SU-DHL-6 (cell line): Measurements from ENCODE around the gene VPS13D.

Experiments used
- H2AFZ ChIP-seq: fragments of 200-600 bp; sonication (generic); 2 replicates; pipeline ENCODE4 v1.6.1; 2014; ENCODE audit warnings: low read depth, mild to moderate bottlenecking, moderate library complexity, mixed read lengths, antibody characterized with exemption, low read length; ENCODE audit not compliant: severe bottlenecking
- H3F3A ChIP-seq: fragments of 200-600 bp; shearing (Covaris generic); 2 replicates; pipeline ENCODE4 v1.6.0; 2016; ENCODE audit warnings: antibody characterized with exemption, mild to moderate bottlenecking; ENCODE audit not compliant: insufficient read depth
- H3K27ac ChIP-seq: fragments of 200-600 bp; sonication (generic); 2 replicates; pipeline ENCODE4 v1.5.1; 2016; ENCODE audit warnings: low read depth, mild to moderate bottlenecking, low read length, moderate library complexity, mixed read lengths
- H3K27me3 ChIP-seq: fragments of 200-600 bp; sonication (generic), shearing (Covaris generic); 2 replicates; pipeline ENCODE4 v1.6.0; 2014; ENCODE audit warnings: mild to moderate bottlenecking, low read length
- H3K36me3 ChIP-seq: fragments of 200-600 bp; sonication (generic); 2 replicates; pipeline ENCODE4 v1.6.1; 2014; ENCODE audit warnings: mild to moderate bottlenecking, low read length, mixed read lengths
- H3K4me2 ChIP-seq: fragments of 300-600, 200-600 bp; shearing (Covaris generic), sonication (generic); 2 replicates; pipeline ENCODE4 v1.6.0; 2014; ENCODE audit warnings: low read length, low read depth, mild to moderate bottlenecking; ENCODE audit not compliant: poor library complexity, severe bottlenecking
- H3K4me3 ChIP-seq: fragments of 200-600 bp; sonication (generic); 2 replicates; pipeline ENCODE4 v1.5.1; 2014; ENCODE audit warnings: antibody characterized with exemption, low read length, mild to moderate bottlenecking, mixed read lengths; ENCODE audit not compliant: insufficient read depth, poor library complexity, severe bottlenecking
- H3K79me2 ChIP-seq: fragments of 200-600 bp; sonication (generic); 2 replicates; pipeline ENCODE4 v1.6.1; 2014; ENCODE audit warnings: mild to moderate bottlenecking, low read length, moderate library complexity; ENCODE audit not compliant: insufficient read depth
- H3K9ac ChIP-seq: fragments of 200-600 bp; sonication (generic); 2 replicates; pipeline ENCODE4 v1.7.0; 2014; ENCODE audit warnings: mild to moderate bottlenecking, low read length
- H3K9me2 ChIP-seq: fragments of 200-600 bp; sonication (generic); replicated peaks from 2 replicates; pipeline ENCODE4 v1.6.1; 2014; ENCODE audit warnings: low read length; ENCODE audit not compliant: insufficient read depth
- H3K9me3 ChIP-seq: fragments of 200-600 bp; sonication (generic); 2 replicates; pipeline ENCODE4 v1.6.1; 2014; ENCODE audit warnings: low read length, mixed read lengths; ENCODE audit not compliant: insufficient read depth
- H4K20me1 ChIP-seq: fragments of 200-600 bp; sonication (generic); 2 replicates; pipeline ENCODE4 v1.6.1; 2014; ENCODE audit warnings: low read depth, mild to moderate bottlenecking, antibody characterized with exemption, low read length, moderate library complexity, mixed read lengths
- CTCF ChIP-seq: fragments of 200-600 bp; sonication (generic); IDR thresholded peaks from one replicate; pipeline ENCODE4 v1.5.1; 2017; ENCODE audit warnings: antibody characterized with exemption, mild to moderate bottlenecking, low read length, moderate library complexity; ENCODE audit not compliant: insufficient read depth, poor library complexity, severe bottlenecking
- EZH2phosphoT487 ChIP-seq: fragments of 200-600 bp; sonication (generic), shearing (Covaris generic); conservative IDR thresholded peaks from 2 replicates; pipeline ENCODE4 v1.6.1; 2018; ENCODE audit warnings: mild to moderate bottlenecking, antibody characterized with exemption, low read length, moderate library complexity, mixed read lengths

The VPS13D gene

GRCh38 chr1:12202190-12202497 lies 27.7 kb upstream of the VPS13D start:
- Histone ChIP-seq H3F3A (no peaks in the 10 kb centered on the region), H3K27me3 (no peaks in the 10 kb centered on the region), H3K36me3 (no peaks in the 10 kb centered on the region), H3K4me3 (no peak overlapping the region), H3K4me2 (no peak overlapping the region), H3K9ac (no peak overlapping the region), H3K27ac (no peak overlapping the region), H3K9me2 (no peaks in the 10 kb centered on the region), H2AFZ (no peak overlapping the region), H4K20me1 (no peaks in the 10 kb centered on the region), H3K79me2 (no peaks in the 10 kb centered on the region), H3K9me3 (no peaks in the 10 kb centered on the region)
- no peak for TF ChIP-seq CTCF
- no peak for TF ChIP-seq EZH2phosphoT487

- no peaks in the 10 kb centered on the region for H3K27me3 ChIP-seq
- no peaks in the 10 kb centered on the region for H3F3A ChIP-seq
- H2AFZ ChIP-seq: no peak overlapping the region
- H3K9ac ChIP-seq: no peak overlapping the region
- H3K27ac ChIP-seq: no peak overlapping the region
- no peaks in the 10 kb centered on the region for H3K9me3 ChIP-seq
- H3K4me2 ChIP-seq: no peak overlapping the region
- no peak overlapping the region for H3K4me3 ChIP-seq
- no peaks in the 10 kb centered on the region for H4K20me1 ChIP-seq
- no peaks in the 10 kb centered on the region for H3K9me2 ChIP-seq
- no peaks in the 10 kb centered on the region for H3K36me3 ChIP-seq
- no peaks in the 10 kb centered on the region for H3K79me2 ChIP-seq
- no peak for TF ChIP-seq EZH2phosphoT487
- no peak for TF ChIP-seq CTCF
Observed at GRCh38 chr1:12202577-12202976, 27.3 kb upstream of the VPS13D start.

- no peaks in the 10 kb centered on the region for H4K20me1 ChIP-seq
- no peak overlapping the region for H3K4me2 ChIP-seq
- no peaks in the 10 kb centered on the region for H3K79me2 ChIP-seq
- no peak overlapping the region for H3K9ac ChIP-seq
- no peak for TF ChIP-seq EZH2phosphoT487
- no peaks in the 10 kb centered on the region for H3F3A ChIP-seq
- no peaks in the 10 kb centered on the region for H3K9me3 ChIP-seq
- no peak overlapping the region for H3K27ac ChIP-seq
- H3K36me3 ChIP-seq: no peaks in the 10 kb centered on the region
- no peak overlapping the region for H3K4me3 ChIP-seq
- no peaks in the 10 kb centered on the region for H3K27me3 ChIP-seq
- no peak overlapping the region for H2AFZ ChIP-seq
- no peaks in the 10 kb centered on the region for H3K9me2 ChIP-seq
Observed at GRCh38 chr1:12203216-12204007, 26.4 kb upstream of the VPS13D start.

GRCh38 chr1:12204140-12204539 lies 25.7 kb upstream of the VPS13D start:
- Histone ChIP-seq H3F3A (no peaks in the 10 kb centered on the region), H3K36me3 (no peaks in the 10 kb centered on the region), H3K27me3 (no peaks in the 10 kb centered on the region), H3K9me3 (no peaks in the 10 kb centered on the region), H3K9me2 (no peaks in the 10 kb centered on the region), H3K9ac (no peak overlapping the region), H4K20me1 (no peaks in the 10 kb centered on the region), H2AFZ (no peak overlapping the region), H3K4me2 (no peak overlapping the region), H3K79me2 (no peaks in the 10 kb centered on the region), H3K27ac (no peak overlapping the region), H3K4me3 (no peak overlapping the region)
- TF ChIP-seq CTCF: no peak
- TF ChIP-seq EZH2phosphoT487: no peak
